ACHN (cell line): ENCODE data around the gene CDA.

ENCODE experiments used
- DNase-seq: peaks from one replicate; pipeline ENCODE4 v3.0.0-alpha.2; 2015
- in situ Hi-C: cut with HindIII; loops from 2 replicates; pipeline ENCODE4 v1.10.0; 2017; ENCODE audit warnings: low sequenced_read_pairs, low pct_ligation_motif_present, low pct_unique_long_range_greater_than_20kb

CDA gene

GRCh38 chr1:20666146-20666545 lies 77.2 kb downstream of the CDA start:
- no peak for DNase-seq
- in situ Hi-C loops, result no loop called here

GRCh38 chr1:20666804-20667203 lies 77.9 kb downstream of the CDA start:
- peak; percentile 15 for DNase-seq
- in situ Hi-C loops, result no loop called here
